Measurements from ENCODE around the gene APBA3.

The APBA3 gene

GRCh38 chr19:3751236-3751635 lies 10.3 kb downstream of the APBA3 start:
- no peak for DNase-seq

GRCh38 chr19:3750211-3750610 lies 11.3 kb downstream of the APBA3 start:
- no peak for DNase-seq

- no peak for DNase-seq
Measured at GRCh38 chr19:3748965-3749364, 12.5 kb downstream of the APBA3 start.

GRCh38 chr19:3746371-3747056 lies 15.0 kb downstream of the APBA3 start:
- DNase-seq, result no peak

DNA sequence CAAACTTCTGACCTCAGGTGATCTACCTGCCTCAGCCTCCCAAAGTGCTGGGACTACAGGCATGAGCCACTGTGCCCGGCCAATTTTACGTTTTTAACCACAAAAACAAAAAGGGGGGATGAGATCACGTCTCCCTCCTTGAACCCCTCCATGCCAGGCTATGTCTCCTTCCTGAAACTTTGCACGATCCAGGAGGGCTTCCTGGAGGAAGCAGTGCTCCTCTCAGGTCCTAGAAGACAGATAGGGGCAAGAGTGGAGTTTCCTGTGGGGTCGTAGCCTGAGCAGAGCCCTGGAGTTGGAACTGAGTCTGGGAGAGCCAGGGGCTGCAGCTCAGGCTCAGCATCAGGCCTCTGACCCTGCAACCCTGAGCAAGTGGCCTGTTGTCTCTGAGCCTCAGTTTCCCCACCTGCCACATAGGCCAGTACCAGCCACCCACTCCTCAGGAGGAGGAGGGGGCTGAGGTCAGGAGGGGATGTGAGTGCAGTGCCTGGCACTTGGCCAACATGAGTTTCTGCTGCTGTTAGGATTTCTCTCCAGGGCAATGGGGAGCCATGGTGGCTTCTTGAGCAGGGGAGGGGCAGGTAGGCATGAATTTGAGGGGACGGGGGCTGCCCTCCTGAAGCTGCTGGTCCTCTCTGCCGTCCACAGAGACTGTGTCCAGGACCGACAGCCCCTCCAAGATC lies 16.0 kb downstream of the APBA3 start:
- DNase-seq, result no peak

GRCh38 chr19:3743486-3743885 lies 18.0 kb downstream of the APBA3 start:
- DNase-seq, result no peak

DNA sequence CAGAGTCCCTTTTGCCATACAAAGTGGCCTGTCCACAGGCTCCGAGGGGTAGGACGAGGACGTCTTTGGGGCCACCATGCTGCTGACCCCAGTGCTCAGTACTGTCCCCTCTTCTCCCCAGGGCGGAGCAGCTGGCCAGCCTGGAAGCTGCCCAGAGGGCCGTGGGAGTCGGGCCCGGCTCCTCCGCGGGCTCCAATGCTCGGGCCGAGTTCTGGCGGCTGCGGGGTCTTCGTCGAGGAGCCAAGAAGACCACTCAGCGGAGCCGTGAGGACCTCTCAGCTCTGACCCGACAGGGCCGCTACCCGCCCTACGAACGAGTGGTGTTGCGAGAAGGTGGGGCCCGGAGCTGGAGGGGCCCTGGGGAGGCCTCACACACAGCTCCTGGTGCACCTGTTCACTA lies 21.1 kb downstream of the APBA3 start:
- no peak for DNase-seq

GRCh38 chr19:3738477-3739220 lies 22.8 kb downstream of the APBA3 start:
- DNase-seq, result no peak

- no peak for DNase-seq
Measured at GRCh38 chr19:3737487-3738205, 23.8 kb downstream of the APBA3 start.

DNA sequence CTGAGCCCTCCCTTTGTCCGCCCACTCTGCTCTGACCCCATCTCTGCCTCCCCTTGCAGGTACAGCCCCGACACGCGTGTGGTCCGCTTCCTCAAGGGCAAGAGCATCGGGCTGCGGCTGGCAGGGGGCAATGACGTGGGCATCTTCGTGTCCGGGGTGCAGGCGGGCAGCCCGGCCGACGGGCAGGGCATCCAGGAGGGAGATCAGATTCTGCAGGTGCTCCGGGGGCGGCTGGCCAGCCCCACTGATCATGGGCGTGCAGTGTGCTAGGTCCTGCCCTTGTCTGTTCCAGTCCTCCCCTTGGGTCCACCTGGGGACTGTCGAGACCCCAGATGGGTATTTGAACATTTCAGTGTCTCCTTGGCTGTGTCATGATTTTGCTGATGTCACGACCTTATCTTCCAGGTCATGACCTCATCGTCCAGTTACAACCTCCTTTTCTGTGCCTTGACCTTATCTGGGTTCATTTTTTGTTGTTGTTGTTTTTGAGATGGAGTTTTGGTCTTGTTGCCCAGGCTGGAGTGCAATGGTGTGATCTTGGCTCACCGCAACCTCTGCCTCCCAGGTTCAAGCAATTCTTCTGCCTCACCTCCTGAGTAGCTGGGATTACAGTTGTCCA lies 25.3 kb downstream of the APBA3 start:
- DNase-seq, result no peak

DNA sequence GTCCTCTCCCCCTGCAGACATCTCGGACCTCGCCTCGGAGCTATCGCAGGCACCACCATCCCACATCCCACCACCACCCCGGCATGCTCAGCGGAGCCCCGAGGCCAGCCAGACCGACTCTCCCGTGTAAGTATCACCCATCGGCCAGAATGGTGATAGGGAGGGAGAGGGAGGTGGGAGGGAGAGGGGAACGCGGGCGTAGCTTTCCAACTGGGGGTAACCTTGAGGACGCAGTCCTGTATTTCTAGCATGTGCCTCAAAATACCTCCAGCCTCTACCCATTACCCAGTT lies 27.2 kb downstream of the APBA3 start:
- no peak for DNase-seq

DNA sequence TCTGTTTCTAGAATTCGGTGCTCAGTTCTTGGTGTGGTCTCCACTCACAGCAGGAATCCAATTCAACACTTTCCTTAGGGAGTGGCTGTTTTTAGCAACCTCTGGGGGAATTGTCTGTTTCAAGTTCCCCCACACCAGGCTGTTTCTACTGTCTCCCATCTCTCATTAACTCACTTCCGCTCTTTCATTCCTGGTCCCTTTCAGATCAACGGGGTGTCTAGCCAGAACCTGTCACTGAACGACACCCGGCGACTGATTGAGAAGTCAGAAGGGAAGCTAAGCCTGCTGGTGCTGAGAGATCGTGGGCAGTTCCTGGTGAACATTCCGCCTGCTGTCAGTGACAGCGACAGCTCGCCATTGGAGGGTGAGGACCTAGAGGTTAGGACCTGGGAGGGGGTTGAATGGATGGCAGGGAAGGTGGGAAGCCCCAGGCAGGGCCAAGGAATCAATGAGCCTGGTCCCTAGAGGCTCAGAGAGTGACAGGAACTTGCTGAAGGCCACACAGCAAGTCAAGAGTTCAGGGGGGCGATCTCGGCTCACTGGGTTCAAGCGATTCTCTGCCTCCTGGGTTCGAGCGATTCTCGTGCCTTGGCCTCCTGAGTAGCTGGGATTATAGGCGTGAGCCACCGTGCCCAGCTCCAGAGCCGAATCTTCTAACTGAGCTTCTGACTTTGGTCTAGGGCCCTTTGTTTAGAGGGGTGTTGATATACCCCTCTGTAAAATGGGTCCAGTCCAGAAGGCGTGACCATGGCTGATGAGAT lies 27.8 kb downstream of the APBA3 start:
- no peak for DNase-seq

GRCh38 chr19:3732108-3732507 lies 29.4 kb downstream of the APBA3 start:
- DNase-seq, result no peak

GRCh38 chr19:3730457-3730958 lies 31.0 kb downstream of the APBA3 start:
- no peak for DNase-seq

DNA sequence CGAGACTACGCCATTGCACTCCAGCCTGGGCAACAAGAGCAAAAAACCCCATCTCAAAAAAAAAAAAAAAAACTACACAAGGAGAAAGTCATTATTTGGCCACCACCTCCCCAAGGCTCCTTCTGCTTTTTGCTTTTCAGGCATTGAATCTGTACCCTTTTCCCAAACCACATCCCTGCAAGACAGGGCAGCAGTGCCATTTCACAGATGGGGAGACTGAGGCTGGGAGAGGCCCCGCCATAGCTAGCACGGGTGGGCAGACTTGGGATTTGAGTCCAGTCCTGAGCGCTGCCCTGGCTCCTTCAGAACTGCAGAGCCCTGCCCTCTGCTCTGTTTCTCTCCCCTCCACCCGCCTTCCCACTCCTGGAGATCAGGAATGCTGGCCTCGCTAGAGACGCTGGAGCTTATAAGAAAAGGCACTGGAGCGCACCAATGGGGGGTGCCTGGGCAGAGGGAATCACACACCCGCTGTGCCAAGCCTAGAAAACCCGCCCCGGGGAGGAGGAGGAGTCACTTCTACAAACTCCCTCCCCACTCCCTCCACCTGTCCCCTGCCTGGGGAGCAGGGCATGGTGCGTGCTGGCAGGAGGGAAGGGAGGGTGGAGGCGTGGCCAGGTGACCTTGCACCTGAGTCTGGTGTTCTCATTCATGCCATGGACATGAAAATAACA lies 35.7 kb downstream of the APBA3 start:
- DNase-seq, result no peak

DNA sequence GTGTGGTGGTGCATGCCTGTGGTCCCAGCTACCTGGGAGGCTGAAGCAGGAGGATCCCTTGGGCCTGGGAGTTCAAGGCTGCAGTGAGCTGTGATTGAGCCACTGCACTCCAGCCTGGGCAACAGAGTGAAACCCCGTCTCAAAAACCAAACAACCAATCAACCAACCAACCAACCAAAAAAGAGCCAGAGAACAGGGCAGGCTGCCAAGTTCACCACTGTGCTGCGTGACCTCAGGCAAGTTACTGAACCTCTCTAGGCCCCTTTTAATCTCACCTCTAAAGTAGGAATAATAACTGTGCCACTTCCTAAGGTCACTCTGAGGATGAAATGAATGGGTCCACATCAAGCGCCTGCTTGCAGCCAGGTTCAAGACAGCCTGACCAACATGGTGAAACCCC lies 36.4 kb downstream of the APBA3 start:
- DNase-seq, result no peak

GRCh38 chr19:3723883-3724282 lies 37.6 kb downstream of the APBA3 start:
- no peak for DNase-seq

- no peak for DNase-seq
Measured at GRCh38 chr19:3723110-3723488, 38.4 kb downstream of the APBA3 start.

DNA sequence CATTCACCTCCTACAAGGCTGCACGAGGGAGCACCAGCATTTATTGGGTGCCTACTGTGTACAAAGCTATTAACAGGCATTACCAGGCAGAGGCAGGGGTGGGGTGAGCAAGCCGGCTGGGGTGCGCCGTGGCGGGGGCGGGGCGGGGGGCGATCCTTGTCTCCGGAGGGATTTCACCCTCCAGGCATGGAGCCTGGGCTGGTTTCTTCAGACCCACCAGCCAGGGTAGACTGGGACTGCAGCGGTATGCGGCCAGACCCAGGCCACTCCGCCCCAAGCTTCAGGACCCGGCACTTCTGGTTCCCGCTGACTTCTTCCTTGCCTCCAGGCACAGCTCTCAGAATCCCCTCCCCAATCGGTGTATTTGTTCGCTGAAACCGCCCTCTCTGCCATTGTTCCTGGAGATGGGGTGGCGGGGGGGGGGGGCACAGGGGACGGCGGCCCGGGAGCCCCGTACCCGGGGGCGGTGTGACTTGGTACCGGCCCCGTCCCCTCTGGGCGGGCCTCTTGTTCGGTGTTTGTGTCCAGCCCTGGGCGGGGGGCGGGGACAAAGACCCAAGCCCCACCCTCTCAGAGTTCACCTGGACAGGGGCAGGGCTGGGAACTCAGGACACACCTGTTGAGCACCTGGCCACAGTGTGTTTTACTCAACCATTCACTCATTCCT lies 38.9 kb downstream of the APBA3 start:
- DNase-seq, result no peak
